C1 segment of cervical spinal cord (tissue), 14 donors: ENCODE measurements around the gene FMNL3.
"Not testable (repeated sequence)": the region's sequence is repeated elsewhere in the genome, so short reads cannot be mapped to it uniquely, and the experiment has no call there.

Source experiments
- DNase-seq, 14 donors: peaks; one replicate each; lab custom pipeline; 2025; lab: John Stamatoyannopoulos, UW

FMNL3 gene

DNA sequence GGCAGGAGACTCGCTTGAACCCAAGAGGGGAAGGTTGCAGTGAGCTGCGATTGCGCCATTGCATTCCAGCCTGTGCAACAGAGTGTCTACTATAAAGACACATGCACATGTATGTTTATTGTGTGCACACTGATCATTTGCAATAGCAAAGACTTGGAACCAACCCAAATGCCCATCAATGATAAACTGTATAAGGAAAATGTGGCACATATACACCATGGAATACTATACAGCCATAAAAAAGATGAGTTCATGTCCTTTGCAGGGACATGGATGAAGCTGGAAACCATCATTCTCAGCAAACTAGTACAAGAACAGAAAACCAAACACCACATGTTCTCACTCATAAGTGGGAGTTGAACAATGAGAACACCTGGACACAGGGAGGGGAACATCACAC is 6.7 kb upstream of the FMNL3 start:
- DNase-seq, result not testable (repeated sequence)

DNA sequence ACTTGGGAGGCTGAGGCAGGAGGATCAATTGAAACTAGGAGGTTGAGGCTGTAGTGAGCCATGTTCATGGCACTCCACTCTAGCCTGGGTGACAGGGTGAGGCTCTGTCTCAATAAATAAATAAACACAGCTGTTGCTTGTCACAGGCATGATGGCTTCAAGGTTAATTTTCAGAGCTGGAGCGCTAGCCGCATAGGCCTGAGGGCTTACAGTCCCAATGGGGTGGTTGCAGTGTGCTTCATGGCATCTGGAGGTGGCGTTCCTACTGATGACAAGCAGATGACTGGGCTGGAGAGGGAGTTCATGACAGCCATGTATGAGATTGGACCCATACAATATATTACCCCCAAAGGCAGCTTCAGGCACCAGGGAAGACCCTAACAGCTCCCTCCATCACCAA is 1.6 kb upstream of the FMNL3 start:
- DNase-seq, result no peak

DNA sequence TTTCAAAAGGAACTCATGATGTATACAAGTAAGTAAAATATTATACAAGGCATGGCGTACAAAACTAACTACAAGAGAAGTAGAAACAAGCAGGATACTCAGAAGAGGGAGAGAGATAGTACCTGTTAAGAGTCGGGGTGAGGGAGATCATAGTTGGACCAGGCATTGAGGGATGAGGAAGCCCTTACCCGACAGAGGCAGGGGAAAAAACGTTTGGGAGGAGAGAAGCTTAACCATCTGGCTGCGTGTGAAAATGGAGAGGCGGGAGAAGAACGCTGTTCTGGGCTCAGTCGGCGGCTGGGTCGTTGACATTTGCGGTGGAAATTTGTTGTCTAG is 575 bp upstream of the FMNL3 start:
- DNase-seq, result no peak

DNA sequence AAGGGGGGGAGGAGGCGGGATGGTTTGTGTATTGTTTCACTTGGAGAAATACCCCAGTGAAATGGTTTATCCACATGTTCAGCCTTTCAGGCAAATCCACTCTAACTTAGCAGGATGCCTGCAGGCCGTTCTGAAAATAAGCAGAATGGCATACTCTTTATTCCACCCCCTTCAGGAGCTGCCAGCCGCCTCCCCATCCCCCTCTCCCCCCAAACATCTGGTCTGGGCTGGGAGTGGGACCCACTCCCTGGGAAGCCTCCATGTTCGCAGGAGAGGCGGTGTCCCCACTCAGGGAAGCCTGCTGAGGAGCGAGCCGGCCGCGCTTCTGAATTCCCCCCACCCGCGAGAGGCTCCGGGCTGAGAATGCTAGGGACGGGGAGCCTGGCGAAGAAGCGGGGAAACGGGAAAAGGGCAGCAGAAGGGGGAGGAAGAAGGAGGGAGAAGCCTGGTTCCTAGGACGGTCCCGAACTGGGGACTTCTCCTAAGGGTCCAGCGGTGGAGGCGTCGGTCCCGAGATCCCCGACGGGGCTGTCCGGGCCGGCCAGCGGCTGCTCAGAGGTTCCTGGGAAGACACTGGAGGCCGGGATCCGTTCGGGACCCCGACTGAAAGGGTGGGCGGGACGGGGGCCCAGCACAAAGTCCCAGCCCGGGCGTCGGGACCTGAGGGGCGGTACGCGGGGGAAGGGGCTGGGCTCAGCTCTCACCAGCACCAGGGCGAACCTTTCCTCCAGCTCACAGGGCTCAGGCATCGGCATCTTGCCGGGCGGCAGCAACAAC is 666 bp downstream of the FMNL3 start:
- peak in 12 of 14 donors; percentile 23 to 77 (median 57) for DNase-seq

DNA sequence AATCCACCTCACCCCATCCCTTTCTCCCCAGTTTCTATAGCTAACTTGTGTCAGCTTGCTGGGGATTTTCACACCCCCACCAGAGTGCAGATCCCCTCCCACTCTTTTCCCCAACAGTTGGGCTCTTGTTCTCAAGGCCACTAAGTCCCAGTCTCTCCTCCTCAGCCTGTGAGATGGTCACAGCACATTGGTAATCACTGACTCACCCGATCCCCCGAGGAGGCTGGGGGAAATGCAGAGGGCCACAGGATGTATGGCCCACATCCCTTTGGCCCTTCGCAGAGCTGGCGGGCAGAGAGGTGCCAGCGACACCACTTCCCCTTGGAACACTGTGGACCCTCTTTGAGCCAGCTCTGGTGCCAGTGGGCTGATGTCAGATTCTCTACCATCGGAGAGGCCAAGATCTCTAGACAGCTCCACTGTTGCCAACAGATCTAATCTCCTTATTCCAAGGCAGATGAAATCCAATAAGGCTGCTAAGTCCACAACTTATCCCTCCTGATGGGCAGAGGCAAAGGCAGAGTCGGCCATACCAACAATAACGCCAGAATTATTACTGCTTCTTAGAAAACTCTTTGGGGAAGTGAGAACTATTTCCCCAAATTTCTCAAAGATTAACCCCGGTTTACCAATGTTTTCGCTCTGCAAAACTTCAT is 1.6 kb downstream of the FMNL3 start:
- DNase-seq, result peak in 11 of 14 donors; percentile 7 to 54 (median 20)

DNA sequence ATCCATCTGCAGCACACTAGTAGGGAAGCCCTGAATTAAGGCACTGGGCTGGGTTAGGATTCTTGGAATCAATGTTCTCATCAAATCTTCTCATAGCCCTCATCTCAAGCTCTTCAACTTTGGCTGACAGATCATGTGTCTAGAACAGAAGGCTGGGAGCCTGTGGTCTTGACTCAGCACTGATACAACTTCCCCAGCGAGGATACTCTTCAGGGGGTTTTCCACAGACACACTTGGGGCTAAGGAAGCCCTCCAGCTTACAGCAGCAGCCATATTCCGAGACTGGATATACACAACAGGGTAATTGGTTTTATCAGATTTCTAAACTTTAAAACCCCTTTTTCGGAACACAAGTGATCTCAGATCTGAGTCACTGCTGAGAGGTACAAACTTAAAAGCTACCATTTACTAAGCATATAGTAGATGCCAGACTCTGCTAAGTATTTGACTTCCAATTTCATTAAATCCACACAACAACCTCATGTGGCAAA is 3.5 kb downstream of the FMNL3 start:
- peak in 2 of 14 donors; percentile 4 to 7 for DNase-seq

DNA sequence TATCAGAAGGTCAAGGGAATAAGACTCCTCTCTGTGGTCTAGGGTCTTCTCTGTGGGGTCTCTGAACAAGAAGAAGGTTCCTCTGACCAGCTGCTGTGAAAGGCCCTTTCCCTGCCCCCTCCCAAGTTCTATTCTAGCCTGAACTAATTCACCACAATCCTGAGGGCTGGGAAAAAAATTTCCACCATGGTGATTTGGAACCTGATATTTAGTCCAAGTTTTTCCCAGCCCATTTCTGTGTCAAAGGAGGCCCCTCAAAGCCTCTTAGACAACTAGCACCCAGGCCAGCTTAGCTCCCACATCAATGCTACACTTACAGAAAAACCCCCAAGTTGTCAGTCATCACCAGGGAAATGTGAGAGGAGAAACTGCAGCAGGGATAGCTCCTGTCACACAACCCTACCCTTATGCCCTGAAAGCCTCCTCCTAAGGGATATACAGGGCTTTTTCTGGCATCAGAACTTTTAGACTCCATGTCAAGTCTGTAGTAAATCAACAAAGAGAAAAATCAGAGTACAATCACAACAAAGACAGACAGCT is 4.5 kb downstream of the FMNL3 start:
- no peak for DNase-seq

DNA sequence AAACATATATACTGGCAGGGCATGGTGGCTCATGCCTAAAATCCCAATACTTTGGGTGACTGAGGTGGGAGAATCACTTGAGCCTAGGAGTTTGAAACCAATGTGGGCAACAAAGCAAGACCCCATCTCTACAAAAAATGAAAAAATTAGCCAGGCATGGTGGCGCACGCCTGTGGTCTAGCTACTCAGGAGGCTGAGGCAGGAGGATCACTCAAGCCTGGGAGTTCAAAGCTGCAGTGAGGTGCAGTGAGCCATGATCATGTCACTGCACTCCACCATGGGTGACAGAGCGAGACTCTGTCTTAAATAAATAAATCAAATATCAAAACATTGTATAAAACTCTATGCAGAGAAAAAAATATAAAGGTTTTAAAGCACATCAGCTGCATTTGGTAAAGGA is 5.2 kb downstream of the FMNL3 start:
- no peak for DNase-seq

DNA sequence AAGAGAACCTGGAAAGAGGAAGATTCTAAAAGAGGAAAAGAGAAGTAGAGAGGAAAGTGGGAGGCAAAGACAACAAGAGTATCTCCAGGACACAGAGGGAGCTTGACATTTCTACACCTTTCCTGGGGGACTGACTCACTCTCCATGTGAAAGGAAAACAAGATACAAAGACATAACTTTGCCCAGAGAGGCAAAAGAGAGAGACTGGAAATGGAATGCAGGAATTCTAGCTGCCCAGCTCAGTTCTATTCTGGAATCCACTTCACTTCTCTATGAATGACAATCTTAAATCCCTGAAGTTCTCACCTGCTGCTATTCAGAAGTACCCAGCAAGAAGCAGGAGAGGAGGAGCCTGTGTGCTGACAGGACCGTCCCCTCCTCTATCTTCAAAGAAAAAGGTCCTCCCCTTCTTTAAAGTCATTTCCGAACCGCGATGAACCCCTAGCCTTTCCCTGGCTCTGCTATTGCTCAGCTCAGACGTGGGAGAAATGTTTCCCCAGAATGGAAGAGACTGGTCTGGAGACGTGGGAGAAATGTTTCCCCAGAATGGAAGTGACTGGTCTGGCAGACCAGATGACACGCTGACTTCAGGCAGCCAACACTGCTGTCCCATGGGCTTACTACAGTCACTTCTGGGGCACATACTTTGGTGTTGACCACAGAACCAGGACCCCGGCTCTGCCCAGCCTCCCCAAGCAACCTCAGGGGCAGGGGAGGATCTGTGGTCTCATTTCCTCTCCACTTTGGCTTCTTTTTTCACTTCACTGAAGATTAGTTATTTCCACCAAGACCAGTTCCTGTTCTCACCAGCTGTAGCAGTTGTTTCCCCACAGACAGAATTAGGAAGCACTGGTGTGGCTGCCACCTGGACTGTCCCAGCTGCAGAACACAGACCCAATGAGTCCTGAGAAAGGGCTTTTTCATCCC is 8.3 kb downstream of the FMNL3 start:
- DNase-seq, result peak in 7 of 14 donors; percentile 5 to 30 (median 14)

DNA sequence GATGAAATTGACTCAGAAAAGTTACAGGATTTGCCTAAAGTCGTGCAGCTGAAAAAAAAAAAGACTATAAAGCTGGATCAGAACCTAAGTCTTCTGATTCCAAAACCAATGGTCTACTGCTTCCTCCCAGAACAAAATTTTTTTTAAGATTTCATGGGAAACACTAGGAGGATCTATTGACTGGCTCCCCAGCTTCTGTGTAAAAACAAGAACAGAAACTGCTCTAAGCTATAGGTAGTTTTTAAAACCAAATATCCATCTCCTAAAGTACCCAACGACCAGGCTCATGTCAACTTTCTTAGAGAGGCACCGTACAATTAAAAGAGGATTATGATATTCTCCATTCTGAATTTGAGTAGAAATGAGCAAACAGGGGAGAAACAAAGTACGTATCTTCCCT is 9.4 kb downstream of the FMNL3 start:
- no peak for DNase-seq

DNA sequence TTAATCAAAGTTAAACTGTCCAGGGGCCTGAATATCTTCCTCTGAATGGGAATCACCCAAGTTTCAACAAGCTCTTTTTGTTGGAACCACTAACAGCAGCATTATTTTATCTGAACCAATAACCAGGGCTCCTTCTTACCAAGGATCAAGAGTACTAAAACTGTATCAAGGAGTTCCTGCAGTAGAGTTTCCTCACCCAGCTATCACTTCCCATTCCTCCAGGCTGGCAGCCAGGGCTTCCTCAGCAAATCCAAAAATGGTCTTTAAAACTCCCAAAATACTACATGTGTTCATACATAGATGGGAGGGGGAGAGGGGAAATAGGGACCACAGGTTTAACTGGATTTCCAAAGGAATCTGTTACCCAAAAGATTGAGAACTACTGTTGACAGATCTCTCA is 10.5 kb downstream of the FMNL3 start:
- DNase-seq, result no peak

DNA sequence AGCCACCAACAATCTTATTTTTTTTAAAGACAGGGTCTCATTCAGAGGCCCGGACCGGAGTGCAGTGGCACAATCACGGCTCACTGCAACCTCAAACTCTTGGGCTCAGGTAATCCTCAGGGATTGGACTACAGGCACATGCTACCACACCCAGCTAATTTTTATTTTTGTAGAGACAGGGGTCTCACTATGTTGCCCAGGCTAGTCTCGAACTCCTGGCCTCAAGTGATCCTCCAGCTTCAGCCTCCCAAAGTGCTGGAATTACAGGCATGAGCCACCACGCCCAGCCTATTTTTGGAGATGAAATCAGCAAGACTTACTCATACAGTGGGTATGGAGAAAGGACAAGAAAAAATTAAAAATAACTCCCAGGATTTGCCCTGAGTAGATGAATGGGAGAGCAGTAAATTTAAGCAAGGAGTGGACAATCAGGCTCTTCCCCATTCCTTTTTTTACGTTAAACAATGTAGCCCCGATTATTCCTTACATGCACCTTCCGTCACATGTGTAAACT is 13.2 kb downstream of the FMNL3 start:
- DNase-seq, result no peak

DNA sequence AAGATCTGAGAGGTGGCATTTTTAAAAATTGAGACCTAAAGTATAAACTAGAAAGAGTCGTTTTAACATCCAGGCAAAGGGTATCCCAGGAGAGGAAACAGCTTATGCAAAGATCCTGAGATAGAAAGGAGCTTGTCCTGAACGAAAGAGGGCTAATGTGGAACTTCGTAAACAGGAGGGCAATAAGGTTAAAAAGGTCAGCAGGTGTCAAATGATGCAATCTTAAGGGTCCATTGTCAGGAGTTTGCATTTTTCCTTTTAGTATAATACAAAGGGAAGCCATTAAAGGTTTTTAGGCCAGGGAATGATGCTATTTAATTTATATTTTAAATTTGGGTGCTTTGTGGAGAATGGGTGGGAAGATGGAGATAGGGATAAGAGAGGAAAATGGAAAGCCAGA is 14.4 kb downstream of the FMNL3 start:
- no peak for DNase-seq

DNA sequence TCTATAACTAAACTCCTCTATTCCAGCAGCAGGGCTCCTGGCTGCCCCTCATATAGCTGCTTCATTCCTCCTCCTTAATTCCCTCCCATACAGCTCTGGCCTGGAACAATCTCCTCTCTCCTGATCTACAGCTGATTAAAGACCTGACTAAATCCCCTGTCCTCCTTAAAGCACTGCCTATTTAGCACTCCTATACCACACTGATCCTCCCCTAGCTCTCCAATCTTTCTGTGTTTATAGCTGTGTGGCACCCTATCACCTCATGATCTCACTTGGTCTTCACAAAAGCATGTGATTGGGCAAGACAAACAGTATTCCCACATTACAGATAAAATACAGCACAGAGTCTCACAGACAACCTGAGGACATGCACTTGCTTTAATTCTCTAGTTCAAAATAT is 17.4 kb downstream of the FMNL3 start:
- DNase-seq, result no peak

DNA sequence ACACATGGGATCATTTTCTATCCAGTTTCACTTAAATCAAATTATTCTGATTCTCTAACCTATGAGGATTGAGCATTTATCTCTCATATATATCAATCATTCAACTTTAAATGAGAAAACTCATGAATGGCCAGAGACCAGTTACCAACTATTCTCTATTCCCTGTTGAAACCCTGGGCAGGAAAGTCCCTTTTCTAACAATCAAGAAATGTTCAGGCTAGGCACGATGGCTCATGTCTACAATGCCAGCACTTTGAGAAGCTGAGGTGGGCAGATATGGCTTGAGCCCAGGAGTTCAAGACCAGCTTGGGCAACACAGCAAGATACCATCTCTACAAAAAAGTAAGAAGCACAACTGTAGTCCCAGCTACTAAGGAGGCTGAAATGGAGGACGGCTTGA is 18.0 kb downstream of the FMNL3 start:
- DNase-seq, result no peak

DNA sequence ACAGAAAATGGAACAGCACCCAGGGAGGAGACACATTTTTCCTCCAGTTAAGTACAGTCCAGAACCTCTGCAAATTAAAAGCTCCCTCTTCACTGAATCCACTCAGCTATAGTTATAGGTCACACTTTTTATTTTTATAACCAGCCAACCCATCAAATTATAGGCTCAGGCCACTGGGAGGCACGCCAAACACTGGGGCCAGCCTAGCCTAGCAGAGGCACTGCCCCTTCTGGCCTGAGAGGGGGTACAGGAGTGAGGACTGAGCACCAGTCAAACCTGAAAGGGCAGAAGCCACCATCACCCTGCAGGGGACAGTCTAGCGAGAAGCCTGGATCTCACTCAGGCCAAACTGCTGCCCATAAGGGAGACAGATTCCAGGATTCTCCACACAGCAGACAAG is 19.3 kb downstream of the FMNL3 start:
- no peak for DNase-seq

DNA sequence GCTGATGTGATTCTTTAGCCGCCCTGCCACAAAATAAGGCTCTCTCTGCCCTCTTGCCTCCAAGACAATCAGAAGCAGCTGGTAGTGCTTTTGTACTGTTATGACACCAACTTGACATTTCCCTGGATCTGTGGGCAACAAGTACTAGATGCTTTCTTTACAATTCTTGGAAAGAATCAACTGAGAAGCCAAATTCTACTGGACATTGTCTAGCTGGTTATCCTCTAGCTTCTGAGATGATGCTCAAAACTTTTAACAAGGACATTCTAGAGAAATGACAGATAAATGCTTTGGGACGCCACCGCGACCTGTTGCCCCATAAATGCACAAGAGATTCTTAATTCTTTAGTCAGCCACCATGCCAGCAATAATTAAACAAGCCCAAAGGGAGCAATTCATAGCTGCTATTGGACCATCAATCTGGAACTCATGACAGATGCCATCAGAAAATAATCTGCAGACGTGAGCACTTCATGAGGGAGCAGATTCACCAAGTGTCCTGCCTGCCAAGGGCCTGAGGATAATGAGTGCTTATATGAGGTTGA is 22.8 kb downstream of the FMNL3 start:
- no peak for DNase-seq

DNA sequence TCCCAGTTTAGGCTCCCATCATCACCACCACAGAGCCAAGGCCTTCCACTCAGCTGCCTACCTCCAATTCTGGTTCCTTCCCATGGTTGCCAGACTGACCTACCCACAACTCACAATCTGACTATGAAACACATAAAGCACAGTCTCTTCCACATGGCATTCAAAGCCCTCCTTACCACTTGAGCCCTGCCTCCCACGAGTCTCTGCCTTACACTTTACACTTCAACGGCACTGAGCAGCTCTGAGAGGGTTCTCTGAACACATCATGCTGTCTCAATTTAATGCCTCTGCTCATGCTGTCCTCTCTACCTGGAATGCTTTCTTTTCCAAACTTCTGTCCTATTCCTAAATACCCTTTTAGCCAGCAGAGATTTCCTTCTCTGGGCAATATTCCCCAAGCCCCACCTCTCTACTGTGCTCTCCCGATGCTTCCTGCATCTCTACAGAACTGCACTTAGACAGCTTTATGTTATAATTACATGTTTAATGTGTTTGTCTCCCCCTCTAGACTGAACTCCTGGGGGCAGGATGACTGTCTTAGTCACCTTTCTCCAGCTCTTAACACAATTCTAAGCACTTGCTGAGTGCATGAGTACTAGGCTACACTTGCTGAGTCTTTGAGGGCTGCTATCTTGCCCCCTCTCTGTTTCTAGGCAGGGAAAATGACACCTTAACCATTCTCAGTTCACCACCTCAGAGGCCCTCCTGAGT is 23.5 kb downstream of the FMNL3 start:
- no peak for DNase-seq

DNA sequence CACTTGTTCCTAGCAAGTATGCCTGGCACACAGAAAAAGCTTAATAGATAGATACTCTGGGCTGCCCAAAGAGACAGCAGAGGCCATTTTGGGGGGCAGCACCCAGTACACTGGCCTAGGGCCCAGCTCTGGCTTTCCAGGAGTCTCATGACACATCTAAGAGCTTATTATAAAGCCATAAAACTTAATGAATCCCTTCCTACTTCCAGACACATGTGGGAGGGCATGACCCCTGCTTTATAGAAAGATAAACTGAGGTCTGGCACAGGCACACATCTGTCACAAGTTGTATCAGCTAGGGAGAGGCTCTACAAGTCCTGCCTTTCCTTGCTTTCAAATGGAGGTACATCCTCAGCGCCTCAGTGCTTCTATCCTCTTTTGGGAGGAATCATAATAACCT is 27.1 kb downstream of the FMNL3 start:
- no peak for DNase-seq

DNA sequence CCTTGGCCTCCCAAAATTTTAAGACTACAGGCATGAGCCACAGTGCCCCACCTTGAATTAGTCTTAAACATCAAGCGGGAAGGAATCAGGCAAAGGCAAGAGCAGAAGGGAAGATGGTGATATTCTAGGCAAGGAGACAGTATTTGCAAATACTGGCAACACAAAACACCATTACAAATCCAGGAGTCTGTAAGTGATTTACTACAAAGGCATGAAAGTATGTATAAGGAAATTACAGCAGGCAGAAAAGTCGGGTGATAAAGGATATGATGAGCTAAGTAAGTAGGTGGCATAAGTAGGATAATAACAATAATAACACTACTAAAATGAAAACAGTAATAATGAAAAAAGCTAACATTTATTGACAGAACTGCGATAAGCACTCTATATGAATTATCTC is 28.5 kb downstream of the FMNL3 start:
- DNase-seq, result no peak

DNA sequence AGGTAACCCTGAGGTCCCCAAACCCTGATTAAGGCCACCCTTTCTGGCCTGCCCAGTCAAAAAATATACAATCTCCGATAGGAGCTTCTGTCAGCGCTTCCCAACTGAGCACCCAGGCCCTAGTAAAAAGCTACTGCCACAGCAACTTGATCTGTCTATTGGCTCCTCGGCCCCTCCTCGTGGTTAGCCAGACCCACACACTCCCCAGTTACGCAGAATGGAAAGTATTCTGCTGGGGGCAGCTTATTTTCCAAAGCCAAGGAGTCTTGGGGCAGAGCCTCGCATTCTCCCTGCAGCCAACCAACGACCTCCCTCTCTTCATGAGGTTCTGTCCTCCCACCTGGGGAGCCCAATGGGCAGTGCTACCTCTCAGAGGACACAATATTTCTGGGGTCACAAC is 32.1 kb downstream of the FMNL3 start:
- no peak for DNase-seq
